GM21786 (cell line): Measurements from ENCODE around the gene KANSL1.

Experiments
- ATAC-seq: cut with Tn5 transposase; IDR thresholded peaks from one replicate; pipeline ENCODE4 v1.9.1; 2021; ENCODE audit not compliant: unreplicated experiment

KANSL1 gene

GRCh38 chr17:46085522-46085921 is 107.7 kb downstream of the KANSL1 start:
- ATAC-seq = no peak

- no peak for ATAC-seq
Measured at GRCh38 chr17:46082257-46082656, 111.0 kb downstream of the KANSL1 start.

- no peak for ATAC-seq
Measured at GRCh38 chr17:46081018-46081320, 112.3 kb downstream of the KANSL1 start.

GRCh38 chr17:46080118-46081017 is 112.9 kb downstream of the KANSL1 start:
- no peak for ATAC-seq

- ATAC-seq = no peak
Measured at GRCh38 chr17:46078675-46079074, 114.6 kb downstream of the KANSL1 start.

GRCh38 chr17:46074540-46074939 is 118.7 kb downstream of the KANSL1 start:
- no peak for ATAC-seq

GRCh38 chr17:46072998-46073397 is 120.2 kb downstream of the KANSL1 start:
- ATAC-seq = no peak

GRCh38 chr17:46071796-46072195 is 121.4 kb downstream of the KANSL1 start:
- no peak for ATAC-seq

- no peak for ATAC-seq
Measured at GRCh38 chr17:46064460-46064859, 128.8 kb downstream of the KANSL1 start.

- ATAC-seq = no peak
Measured at GRCh38 chr17:46063241-46063640, 130.0 kb downstream of the KANSL1 start.

- no peak for ATAC-seq
Measured at GRCh38 chr17:46061435-46061834, 131.8 kb downstream of the KANSL1 start.

GRCh38 chr17:46060461-46060860 is 132.8 kb downstream of the KANSL1 start:
- ATAC-seq = no peak

- no peak for ATAC-seq
Measured at GRCh38 chr17:46059486-46059885, 133.7 kb downstream of the KANSL1 start.

- ATAC-seq = no peak
Measured at GRCh38 chr17:46057366-46057765, 135.9 kb downstream of the KANSL1 start.

- ATAC-seq = no peak
Measured at GRCh38 chr17:46056800-46057304, 136.4 kb downstream of the KANSL1 start.

GRCh38 chr17:46053911-46054534 is 139.2 kb downstream of the KANSL1 start:
- ATAC-seq = no peak

GRCh38 chr17:46049656-46050055 is 143.6 kb downstream of the KANSL1 start:
- ATAC-seq = no peak

- no peak for ATAC-seq
Measured at GRCh38 chr17:46047856-46048255, 145.4 kb downstream of the KANSL1 start.

- no peak for ATAC-seq
Measured at GRCh38 chr17:46047398-46047797, 145.8 kb downstream of the KANSL1 start.

GRCh38 chr17:46046957-46047356 is 146.3 kb downstream of the KANSL1 start:
- ATAC-seq = no peak

GRCh38 chr17:46045639-46046038 is 147.6 kb downstream of the KANSL1 start:
- ATAC-seq = no peak

GRCh38 chr17:46044989-46045388 is 148.2 kb downstream of the KANSL1 start:
- no peak for ATAC-seq
